ENCODE data around the gene CALHM4. TPM values are rescaled to one million over a fixed set of nuclear protein-coding genes. Genes with fewer than 3 reads are reported as not detected.

The CALHM4 gene
- total and polyA plus RNA-seq, 2 of the 4 experiments (the other 2 are of a cell fraction), result 0.07 TPM; not detected in 1

DNA sequence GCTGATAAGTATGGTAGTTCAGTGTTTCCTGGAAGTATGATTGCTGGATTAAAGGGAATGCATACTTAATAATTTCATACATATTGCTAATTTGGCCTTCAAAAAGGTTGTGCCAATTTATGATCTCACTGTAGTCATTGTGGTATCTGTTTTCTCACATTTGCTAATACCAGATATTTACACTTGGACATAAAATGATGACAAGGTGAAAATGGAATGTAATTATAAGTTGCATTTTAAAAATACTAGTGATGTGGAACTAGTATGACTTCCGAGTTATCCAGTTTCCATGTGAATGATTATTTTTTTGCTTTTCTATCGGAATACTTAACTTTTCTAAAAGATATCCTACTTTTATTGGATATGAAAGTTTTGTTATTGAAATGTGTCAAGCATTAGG, 33.2 kb downstream of the CALHM4 start:
- Histone ChIP-seq H3K4me3 (ENCODE audit: insufficient read depth, low read depth, low read length) (no peak overlapping the region), H3K27me3 (ENCODE audit: control insufficient read depth, insufficient read depth, low read length) (no peaks in the 10 kb centered on the region), H3K14ac (replicated peaks; ENCODE audit: low read depth, low read length) (no peak overlapping the region), H4K91ac (ENCODE audit: insufficient read depth, low read depth, low read length) (no peak overlapping the region), H3K56ac (ENCODE audit: extremely low read depth, insufficient read depth, low read length) (no peak overlapping the region), H2AFZ (replicated peaks; ENCODE audit: low read length, poor library complexity) (no peak overlapping the region), H3K4me2 (ENCODE audit: low read depth, low read length) (no peak overlapping the region), H2BK120ac (ENCODE audit: low read depth, low read length) (no peak overlapping the region), H3K23ac (ENCODE audit: low read depth, low read length) (no peak overlapping the region), H4K20me1 (ENCODE audit: insufficient read depth, low read length) (no peaks in the 10 kb centered on the region), H2BK15ac (ENCODE audit: low read depth, low read length) (no peak overlapping the region), H3K18ac (ENCODE audit: low read depth, low read length) (no peak overlapping the region), H2AK5ac (ENCODE audit: low read depth, low read length) (no peak overlapping the region), H3K4me1 (ENCODE audit: control insufficient read depth, insufficient read depth, low read length) (no peaks in the 10 kb centered on the region), H2AK9ac (replicated peaks; ENCODE audit: low read depth, low read length, poor library complexity) (no peak overlapping the region), H4K5ac (ENCODE audit: low read depth, low read length) (no peak overlapping the region), H4K8ac (ENCODE audit: low read depth in 2 of 2, low read length in 2 of 2) (no peak overlapping the region), H2BK5ac (ENCODE audit: low read depth, low read length, poor library complexity, severe bottlenecking) (no peak overlapping the region), H3K9me3 (ENCODE audit: control insufficient read depth, insufficient read depth, low read length) (no peaks in the 10 kb centered on the region), H3K27ac (ENCODE audit: insufficient read depth, low read length) (no peak overlapping the region), H3K4ac (ENCODE audit: low read depth, low read length) (no peak overlapping the region), H3K79me1 (ENCODE audit: low read depth in 1 of 2, low read length in 2 of 2) (peaks cover 9 to 15% of the 10 kb centered on the region in 2 experiments; a peak in 3 of 4 replicates), H3K36me3 (ENCODE audit: control insufficient read depth, insufficient read depth, low read length) (peaks cover 19% of the 10 kb centered on the region), H3K9me1 (ENCODE audit: insufficient read depth, low read length) (no peaks in the 10 kb centered on the region), H3K9ac (ENCODE audit: low read depth, low read length) (no peak overlapping the region), H2BK20ac (ENCODE audit: low read depth, low read length) (no peak overlapping the region)
- POLR2A ChIA-PET (ENCODE audit: unreplicated experiment), result no interaction called here
- in situ Hi-C loops (cut with MboI; ENCODE audit: low sequenced_read_pairs), result no loop called here
- dilution Hi-C loops (cut with HindIII; ENCODE audit: low sequenced_read_pairs, unreplicated experiment), result no loop called here
- WGBS, 2 experiments (ENCODE audit: extremely low coverage in 2 of 2, insufficient read length in 1 of 2), result no CpG with 5 or more reads among the region's 2 CpGs
- CTCF ChIA-PET, result no interaction called here
- BruUV-seq (replicated peaks), result no TSS peak
- intact Hi-C loops (cut with micrococcal nuclease), result loop anchor here (5.0 kb wide), 1 partner anchor 66 kb away; no protein-coding TSS in a partner anchor
- no peak for ATAC-seq (ENCODE audit: low read depth)
- TF ChIP-seq MAFK (IDR thresholded peaks at IDR 0.05; ENCODE audit: low read depth, low read length), result peak; percentile 61
- TF ChIP-seq SMC3 (IDR thresholded peaks at IDR 0.05; ENCODE audit: low read depth, low read length), result no peak
- TF ChIP-seq, protein P1, sequence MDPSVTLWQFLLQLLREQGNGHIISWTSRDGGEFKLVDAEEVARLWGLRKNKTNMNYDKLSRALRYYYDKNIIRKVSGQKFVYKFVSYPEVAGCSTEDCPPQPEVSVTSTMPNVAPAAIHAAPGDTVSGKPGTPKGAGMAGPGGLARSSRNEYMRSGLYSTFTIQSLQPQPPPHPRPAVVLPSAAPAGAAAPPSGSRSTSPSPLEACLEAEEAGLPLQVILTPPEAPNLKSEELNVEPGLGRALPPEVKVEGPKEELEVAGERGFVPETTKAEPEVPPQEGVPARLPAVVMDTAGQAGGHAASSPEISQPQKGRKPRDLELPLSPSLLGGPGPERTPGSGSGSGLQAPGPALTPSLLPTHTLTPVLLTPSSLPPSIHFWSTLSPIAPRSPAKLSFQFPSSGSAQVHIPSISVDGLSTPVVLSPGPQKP (IDR thresholded peaks at IDR 0.05; ENCODE audit: borderline replicate concordance, low read depth, low read length), result no peak
- TF ChIP-seq FOS (IDR thresholded peaks at IDR 0.05; ENCODE audit: low read depth, low read length), result no peak
- no peak for DNase-seq
